Measurements from ENCODE around the gene NRF1. TPM values are rescaled to one million over a fixed set of nuclear protein-coding genes. Genes with fewer than 3 reads are reported as not detected.

The NRF1 gene
- total RNA-seq, 1 donor from 2014 or later = 25.6 TPM

- Mint-ChIP-seq H3K36me3 (no peaks in the 10 kb centered on the region), H3K4me1 (ENCODE audit: unreplicated experiment) (peaks cover 10% of the 10 kb centered on the region), H3K27me3 (peaks cover 36% of the 10 kb centered on the region), H3K9me3 (no peaks in the 10 kb centered on the region), H3K27ac (no peak overlapping the region), H3K4me3 (no peak overlapping the region)
- no peak for TF ChIP-seq CTCF (conservative IDR thresholded peaks at IDR 0.05)
- DNase-seq (ENCODE audit: extremely low spot score, unreplicated experiment) = no peak
Observed at GRCh38 chr7:129774359-129774758, 162.8 kb downstream of the NRF1 start.

- Mint-ChIP-seq H3K27ac (no peak overlapping the region), H3K36me3 (no peaks in the 10 kb centered on the region), H3K27me3 (peaks cover 36% of the 10 kb centered on the region), H3K4me1 (ENCODE audit: unreplicated experiment) (peaks cover 10% of the 10 kb centered on the region), H3K4me3 (no peak overlapping the region), H3K9me3 (no peaks in the 10 kb centered on the region)
- TF ChIP-seq CTCF (conservative IDR thresholded peaks at IDR 0.05) = no peak
- DNase-seq (ENCODE audit: extremely low spot score, unreplicated experiment) = no peak
Observed at GRCh38 chr7:129774871-129775694, 163.6 kb downstream of the NRF1 start.

- DNase-seq (ENCODE audit: extremely low spot score, unreplicated experiment) = no peak
- peaks cover 10% of the 10 kb centered on the region for H3K4me1 Mint-ChIP-seq (ENCODE audit: unreplicated experiment)
- no peaks in the 10 kb centered on the region for H3K9me3 Mint-ChIP-seq
- peaks cover 37% of the 10 kb centered on the region for H3K27me3 Mint-ChIP-seq
- no peaks in the 10 kb centered on the region for H3K36me3 Mint-ChIP-seq
- H3K4me3 Mint-ChIP-seq = no peak overlapping the region
- no peak overlapping the region for H3K27ac Mint-ChIP-seq
- no peak for TF ChIP-seq CTCF (conservative IDR thresholded peaks at IDR 0.05)
Observed at GRCh38 chr7:129775695-129776361, 164.3 kb downstream of the NRF1 start.

- H3K4me3 Mint-ChIP-seq = no peak overlapping the region
- H3K36me3 Mint-ChIP-seq = no peaks in the 10 kb centered on the region
- H3K4me1 Mint-ChIP-seq (ENCODE audit: unreplicated experiment) = peaks cover 15% of the 10 kb centered on the region
- no peak for DNase-seq (ENCODE audit: extremely low spot score, unreplicated experiment)
- H3K9me3 Mint-ChIP-seq = no peaks in the 10 kb centered on the region
- no peak for TF ChIP-seq CTCF (conservative IDR thresholded peaks at IDR 0.05)
- peaks cover 42% of the 10 kb centered on the region for H3K27me3 Mint-ChIP-seq
- H3K27ac Mint-ChIP-seq = no peak overlapping the region
Observed at GRCh38 chr7:129776362-129776722, 164.8 kb downstream of the NRF1 start.

GRCh38 chr7:129777195-129777844 is 165.8 kb downstream of the NRF1 start:
- Mint-ChIP-seq H3K36me3 (no peaks in the 10 kb centered on the region), H3K4me3 (no peak overlapping the region), H3K4me1 (ENCODE audit: unreplicated experiment) (peaks cover 17% of the 10 kb centered on the region), H3K27ac (no peak overlapping the region), H3K27me3 (peaks cover 49% of the 10 kb centered on the region), H3K9me3 (no peaks in the 10 kb centered on the region)
- TF ChIP-seq CTCF (conservative IDR thresholded peaks at IDR 0.05) = no peak
- no peak for DNase-seq (ENCODE audit: extremely low spot score, unreplicated experiment)
